ENCODE measurements around the gene RNU7-1.

RNU7-1 gene

GRCh38 chr12:6954316-6955107, 10.9 kb downstream of the RNU7-1 start:
- DNase-seq: no peak

DNA sequence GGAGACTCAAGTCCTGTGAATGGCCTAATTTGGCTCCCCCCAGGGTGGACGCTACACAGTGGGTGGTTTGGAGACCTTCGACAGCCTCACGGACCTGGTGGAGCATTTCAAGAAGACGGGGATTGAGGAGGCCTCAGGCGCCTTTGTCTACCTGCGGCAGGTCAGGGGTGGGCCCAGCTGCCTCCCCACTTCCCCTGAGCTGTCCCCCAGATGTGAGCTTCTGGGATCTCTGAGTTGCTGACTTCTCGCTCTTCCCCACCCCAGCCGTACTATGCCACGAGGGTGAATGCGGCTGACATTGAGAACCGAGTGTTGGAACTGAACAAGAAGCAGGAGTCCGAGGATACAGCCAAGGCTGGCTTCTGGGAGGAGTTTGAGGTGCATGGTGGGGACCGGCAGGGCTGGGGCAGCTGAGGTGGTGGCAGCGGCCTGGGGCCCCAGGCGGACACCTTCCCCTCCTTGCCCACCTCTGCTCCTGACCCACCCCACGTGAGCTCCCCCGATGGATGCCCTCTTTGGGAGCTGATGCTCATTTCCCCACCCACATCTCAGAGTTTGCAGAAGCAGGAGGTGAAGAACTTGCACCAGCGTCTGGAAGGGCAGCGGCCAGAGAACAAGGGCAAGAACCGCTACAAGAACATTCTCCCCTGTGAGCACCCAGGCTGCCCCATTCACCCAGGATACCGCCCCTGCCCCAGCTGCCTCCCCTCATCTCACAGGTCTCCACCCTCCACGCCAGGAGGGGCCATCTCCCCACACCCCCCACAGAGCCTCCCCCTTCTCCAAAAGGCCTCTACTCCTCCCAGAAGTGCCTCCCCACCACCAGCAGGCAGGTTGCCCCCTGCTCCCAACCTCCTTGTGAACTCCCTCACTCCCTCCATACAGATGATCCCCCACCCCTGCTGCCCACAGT, 11.7 kb downstream of the RNU7-1 start:
- DNase-seq: no peak

DNA sequence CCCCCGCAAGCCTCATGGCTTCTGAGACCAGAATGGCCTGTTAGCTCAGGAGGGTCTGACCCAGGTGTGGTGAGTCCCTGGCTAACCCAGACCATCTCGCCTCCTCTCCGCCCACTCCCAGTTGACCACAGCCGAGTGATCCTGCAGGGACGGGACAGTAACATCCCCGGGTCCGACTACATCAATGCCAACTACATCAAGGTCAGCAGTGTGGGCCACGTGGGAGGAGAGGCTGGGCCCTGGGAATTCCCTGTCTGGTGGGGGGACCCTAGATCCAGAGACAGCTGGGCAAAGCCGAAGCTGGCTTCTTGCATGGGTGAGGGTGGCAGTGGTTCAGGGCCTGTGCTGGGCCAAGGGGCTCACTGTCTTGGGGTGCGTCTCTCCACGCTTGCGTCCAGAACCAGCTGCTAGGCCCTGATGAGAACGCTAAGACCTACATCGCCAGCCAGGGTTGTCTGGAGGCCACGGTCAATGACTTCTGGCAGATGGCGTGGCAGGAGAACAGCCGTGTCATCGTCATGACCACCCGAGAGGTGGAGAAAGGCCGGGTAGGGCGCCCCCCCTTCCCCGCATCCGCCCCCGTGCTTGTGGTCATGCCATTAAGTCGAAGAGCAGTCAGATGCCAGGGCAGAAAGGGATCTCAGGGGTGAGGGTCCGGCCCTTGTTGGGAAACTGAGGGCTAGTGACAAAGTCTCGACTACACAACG, 12.6 kb downstream of the RNU7-1 start:
- no peak for DNase-seq

GRCh38 chr12:6957151-6957701, 13.6 kb downstream of the RNU7-1 start:
- no peak for DNase-seq

- no peak for DNase-seq
Observed at GRCh38 chr12:6957741-6958608, 14.4 kb downstream of the RNU7-1 start.

DNA sequence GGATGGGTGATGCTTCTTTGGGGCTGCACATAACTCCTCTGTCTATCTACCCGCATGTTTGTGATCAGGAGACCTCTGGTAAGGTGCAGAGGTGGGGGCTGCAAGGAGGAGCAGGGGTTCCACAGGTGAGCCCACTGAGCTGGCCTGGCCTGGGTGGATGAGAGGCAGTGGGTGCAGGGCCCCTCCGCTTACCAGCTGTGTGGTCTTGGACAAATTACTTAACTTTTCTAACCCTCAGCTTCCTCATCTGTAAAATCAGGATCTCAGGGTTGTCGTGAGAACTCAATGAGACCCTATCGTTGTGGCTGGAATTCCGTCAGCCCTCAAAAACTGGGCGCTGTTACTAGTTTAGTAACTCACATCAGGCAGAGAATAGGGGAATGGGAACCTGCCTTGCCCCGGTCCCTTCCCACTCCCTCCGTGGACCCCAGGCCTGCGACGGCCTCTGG, 15.0 kb downstream of the RNU7-1 start:
- peak; percentile 28 to 35 for DNase-seq

- peak; percentile 59 to 72 for DNase-seq
Observed at GRCh38 chr12:6959058-6959804, 15.6 kb downstream of the RNU7-1 start.

- DNase-seq: no peak
Observed at GRCh38 chr12:6959805-6960592, 16.4 kb downstream of the RNU7-1 start.

GRCh38 chr12:6960593-6961277, 17.1 kb downstream of the RNU7-1 start:
- peak in 1 of 2 experiments; percentile 5 for DNase-seq

DNA sequence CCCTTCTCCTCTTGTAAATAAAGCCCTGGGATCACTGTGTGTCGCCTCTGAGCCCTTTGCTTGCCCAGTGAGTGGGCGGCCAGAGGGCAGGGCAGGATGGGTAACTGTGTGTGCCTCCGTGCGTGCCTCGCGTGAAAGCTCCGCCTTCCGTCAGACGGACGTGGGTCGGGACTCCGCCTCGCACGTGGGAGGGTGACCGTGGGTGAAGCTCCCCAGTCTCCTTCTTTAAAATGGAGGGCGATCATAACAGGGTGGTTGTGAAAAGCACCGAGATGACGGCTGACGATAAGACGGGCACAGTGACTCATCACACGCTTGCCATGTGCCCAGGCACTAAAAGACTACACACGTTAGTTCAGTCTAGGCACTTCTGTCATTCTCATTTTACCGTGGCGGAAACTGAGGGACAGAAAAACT, 17.7 kb downstream of the RNU7-1 start:
- no peak for DNase-seq

DNA sequence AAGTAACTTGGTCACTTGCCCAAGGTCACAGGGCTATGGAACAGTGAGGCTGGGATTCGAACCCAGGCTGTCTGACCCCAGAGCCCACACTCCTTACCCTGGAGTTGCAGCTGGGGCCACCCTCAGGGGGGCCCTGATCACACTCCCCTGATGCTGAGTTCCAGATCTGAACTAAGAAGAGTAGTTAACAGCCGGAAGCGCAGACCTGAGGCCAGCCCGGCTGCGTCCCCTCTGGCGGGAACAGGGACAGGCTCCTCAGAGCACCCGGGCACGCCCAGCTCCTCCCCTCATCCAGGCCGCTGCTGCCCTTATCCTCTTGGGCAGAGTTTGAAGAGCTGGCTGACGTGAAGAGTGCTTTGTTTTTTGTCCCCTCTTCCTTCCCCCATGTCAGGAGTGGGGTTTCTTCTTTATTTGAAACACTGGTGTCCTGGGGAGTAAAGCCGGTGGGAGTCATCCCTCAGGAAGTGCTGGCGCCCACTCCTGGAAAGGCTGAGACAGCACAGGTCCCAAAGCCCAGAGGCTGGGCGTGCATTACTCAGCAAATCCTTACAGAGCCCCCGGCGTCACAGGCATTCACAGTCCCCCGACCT, 18.2 kb downstream of the RNU7-1 start:
- peak; percentile 49 to 56 for DNase-seq

GRCh38 chr12:6962285-6963015, 18.8 kb downstream of the RNU7-1 start:
- no peak for DNase-seq

DNA sequence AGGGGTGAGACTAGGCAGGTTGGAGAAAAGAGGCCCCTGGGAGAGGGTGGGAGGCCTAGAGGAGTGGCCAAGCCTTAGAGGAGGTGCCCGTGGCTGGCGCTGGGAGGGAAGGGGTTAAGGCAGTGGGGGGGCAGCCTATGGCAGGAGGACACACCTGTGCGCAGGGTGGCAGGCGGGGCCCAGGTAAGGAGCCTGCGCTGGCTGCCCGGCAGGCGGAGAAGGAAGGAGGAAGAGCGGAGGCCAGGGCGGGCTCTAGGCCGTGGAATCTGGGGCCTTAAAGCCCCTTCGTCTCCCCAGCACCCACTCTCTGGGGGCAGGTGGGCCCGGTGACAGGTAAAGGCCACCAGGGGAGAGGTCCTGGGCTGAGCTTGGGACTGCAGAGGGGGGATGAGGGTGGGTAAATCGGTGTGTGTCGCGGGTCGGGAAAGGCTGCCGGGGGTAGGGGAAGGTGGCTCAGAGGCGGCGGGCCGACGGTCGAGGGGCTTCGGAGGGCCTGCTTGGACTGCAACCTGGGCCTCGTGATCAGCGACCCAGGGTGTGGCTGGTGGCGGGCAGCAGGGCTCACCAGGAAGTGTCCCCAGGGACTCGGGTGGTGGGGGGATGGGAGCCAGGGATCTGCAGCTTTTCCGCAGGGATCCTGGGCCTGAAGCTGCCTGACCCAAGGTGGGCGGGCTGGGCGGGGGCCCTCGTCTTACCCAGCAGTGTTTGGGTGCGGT, 19.6 kb downstream of the RNU7-1 start:
- no peak for DNase-seq

DNA sequence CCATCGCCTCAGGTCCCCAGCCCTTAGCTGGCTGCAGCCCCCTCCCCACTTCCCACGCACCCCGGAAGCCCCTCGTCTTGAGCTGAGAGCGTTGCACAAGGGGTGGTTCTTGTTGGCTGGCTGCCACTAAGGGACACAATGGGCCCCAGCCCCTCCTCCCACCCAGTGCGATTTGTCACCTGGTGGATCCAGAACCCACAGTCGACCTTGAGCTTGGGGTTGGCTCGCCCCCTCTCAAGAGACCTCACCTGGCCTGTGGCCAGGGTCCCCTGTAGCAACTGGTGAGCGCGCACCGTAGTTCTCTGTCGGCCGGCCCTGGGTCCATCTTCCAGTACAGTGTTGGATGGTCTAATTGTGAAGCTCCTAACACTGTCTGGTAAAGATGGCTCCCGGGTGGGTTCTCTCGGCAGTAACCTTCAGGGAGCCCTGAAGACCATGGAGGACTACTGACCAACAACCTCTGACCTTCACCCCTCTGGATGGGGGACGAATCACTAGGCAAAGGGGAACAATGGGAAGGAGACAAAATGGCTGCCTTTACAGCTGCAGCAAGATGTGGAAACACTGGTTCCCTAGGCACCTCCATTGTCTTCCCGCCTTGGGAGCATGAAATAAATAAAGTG, 20.3 kb downstream of the RNU7-1 start:
- DNase-seq: no peak

DNA sequence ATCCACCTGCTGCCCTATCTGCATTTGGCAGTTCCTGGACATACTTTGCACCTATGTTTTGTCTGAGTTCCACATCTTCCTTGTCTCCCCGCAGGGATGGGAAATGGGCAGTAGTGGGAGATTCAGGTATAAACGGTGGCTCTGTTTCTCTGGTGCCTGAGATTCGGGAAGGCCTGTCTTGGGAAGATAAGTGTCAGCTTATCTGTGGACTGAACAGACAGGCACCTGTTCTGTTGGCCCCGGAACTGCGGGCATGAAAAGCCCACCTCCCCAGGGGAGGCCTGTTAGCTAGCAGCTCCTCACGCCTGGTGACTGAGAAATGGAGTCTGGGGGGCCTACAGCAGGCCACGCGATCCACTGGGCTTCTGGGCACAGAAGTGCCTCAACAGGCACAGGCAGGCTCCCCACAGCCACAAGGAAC, 21.0 kb downstream of the RNU7-1 start:
- DNase-seq: no peak

- peak; percentile 63 to 65 for DNase-seq
Observed at GRCh38 chr12:6965026-6965661, 21.5 kb downstream of the RNU7-1 start.

DNA sequence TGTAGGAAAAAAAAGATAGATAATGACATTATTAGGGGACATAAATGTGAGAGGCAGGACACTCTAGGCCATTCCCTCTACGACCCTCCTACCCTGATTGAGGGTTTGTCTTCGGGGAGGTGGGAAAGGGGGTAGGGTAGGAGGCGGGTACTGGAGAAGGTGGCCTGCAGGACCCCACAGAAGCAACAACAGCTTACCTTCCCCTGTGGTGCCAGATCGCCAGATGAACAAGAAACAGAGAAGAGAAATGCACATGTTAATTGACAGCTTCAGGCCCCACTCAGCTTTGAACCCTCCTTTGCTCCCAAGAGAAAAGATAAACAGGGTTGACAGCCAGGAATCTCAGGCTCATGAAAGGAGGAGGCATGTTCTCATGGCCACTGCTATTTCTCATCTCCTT, 22.1 kb downstream of the RNU7-1 start:
- no peak for DNase-seq
